K562 (cell line): ENCODE results near the gene CENPB. TPM values are rescaled to one million over a fixed set of nuclear protein-coding genes. Genes with fewer than 3 reads are reported as not detected.
A peak's percentile ranks its signal among the peaks of the same experiment; 100 is the strongest.

ENCODE experiments used
- BRD9 ChIP-seq: fragments of 450-650 bp; IDR thresholded peaks from 2 replicates; pipeline ENCODE4 v1.6.1; 2018; ENCODE audit warnings: low read depth; ENCODE audit not compliant: partially characterized antibody
- CREB1 ChIP-seq, 2 experiments: sonication (generic) in 1 of 2; formaldehyde crosslinking in 1 of 2; IDR thresholded peaks; 2 replicates each; pipeline versions ENCODE4 v1.6.1 to v1.8.0; 2012 to 2022; ENCODE audit warnings: inconsistent platforms in 1 of 2, mild to moderate bottlenecking in 1 of 2, missing genetic modification reagents in 1 of 2, moderate library complexity in 1 of 2
- CXXC5 ChIP-seq: fragments of 250-450 bp; sonication (Bioruptor Pico); IDR thresholded peaks from 2 replicates; pipeline ENCODE4 v1.8.0; 2022; ENCODE audit warnings: inconsistent platforms, mild to moderate bottlenecking, moderate library complexity
- HNRNPH1 ChIP-seq: fragments of 200-400 bp; formaldehyde crosslinking; optimal IDR thresholded peaks from 2 replicates; pipeline ENCODE3; 2017; ENCODE audit warnings: low read depth, mild to moderate bottlenecking, low read length, moderate library complexity
- NCOA1 ChIP-seq: fragments of 450-650 bp; IDR thresholded peaks from 2 replicates; pipeline ENCODE4 v1.6.1; 2016; ENCODE audit warnings: low read depth
- NCOA4 ChIP-seq: fragments of 450-650 bp; IDR thresholded peaks from 2 replicates; pipeline ENCODE4 v1.6.1; 2018; ENCODE audit warnings: mild to moderate bottlenecking; ENCODE audit not compliant: partially characterized antibody
- polyA plus RNA-seq, 8 experiments: library from polyadenylated mRNA; depleted of rRNA in 4 of 8; stranded (reverse) in 5 of 8; unstranded in 3 of 8; fragments of >200 nt; fragmentation: Nextera tagmentation in 2 of 8; fragmentation: Illumina TruSeq in 1 of 8; extraction: Ambion mirVana in 2 of 8; extraction: Trizol in 1 of 8; gene quantifications; 2 replicates each; pipeline versions ENCODE4 v1.2.1 to v1.2.3, GENCODE V29; 2011 to 2014; ENCODE audit warnings: inconsistent platforms in 1 of 8, missing spikeins in 1 of 8
- total RNA-seq, 7 experiments: library from RNA; depleted of rRNA in 6 of 7; stranded (reverse); fragments of >200 nt in 6 of 7; fragmentation: Illumina TruSeq in 2 of 7; extraction: Trizol in 2 of 7; gene quantifications; 2 replicates each; pipeline versions ENCODE4 v1.2.1 to v1.2.3, GENCODE V29; 2011 to 2021; ENCODE audit warnings: low replicate concordance in 1 of 7
- TF ChIP-seq, protein P1 (sequence below): fragments of 200-600 bp; sonication (generic); IDR thresholded peaks from one replicate; pipeline ENCODE4 v1.6.1; 2012; ENCODE audit warnings: mild to moderate bottlenecking, low read depth, low read length, inconsistent platforms
- TF ChIP-seq, protein P2 (sequence below): fragments of 200-800 bp; sonication (Bioruptor generic); IDR thresholded peaks from 2 replicates; pipeline ENCODE4 v1.6.1; 2016; ENCODE audit warnings: missing genetic modification characterization, missing compliant biosample characterization

Gene CENPB
- total and polyA plus RNA-seq, 9 of the 15 experiments (the other 6 are each of a cell fraction or from before 2014, with no cell fraction given), result 0.17 to 70.8 (median 24.9) TPM

DNA sequence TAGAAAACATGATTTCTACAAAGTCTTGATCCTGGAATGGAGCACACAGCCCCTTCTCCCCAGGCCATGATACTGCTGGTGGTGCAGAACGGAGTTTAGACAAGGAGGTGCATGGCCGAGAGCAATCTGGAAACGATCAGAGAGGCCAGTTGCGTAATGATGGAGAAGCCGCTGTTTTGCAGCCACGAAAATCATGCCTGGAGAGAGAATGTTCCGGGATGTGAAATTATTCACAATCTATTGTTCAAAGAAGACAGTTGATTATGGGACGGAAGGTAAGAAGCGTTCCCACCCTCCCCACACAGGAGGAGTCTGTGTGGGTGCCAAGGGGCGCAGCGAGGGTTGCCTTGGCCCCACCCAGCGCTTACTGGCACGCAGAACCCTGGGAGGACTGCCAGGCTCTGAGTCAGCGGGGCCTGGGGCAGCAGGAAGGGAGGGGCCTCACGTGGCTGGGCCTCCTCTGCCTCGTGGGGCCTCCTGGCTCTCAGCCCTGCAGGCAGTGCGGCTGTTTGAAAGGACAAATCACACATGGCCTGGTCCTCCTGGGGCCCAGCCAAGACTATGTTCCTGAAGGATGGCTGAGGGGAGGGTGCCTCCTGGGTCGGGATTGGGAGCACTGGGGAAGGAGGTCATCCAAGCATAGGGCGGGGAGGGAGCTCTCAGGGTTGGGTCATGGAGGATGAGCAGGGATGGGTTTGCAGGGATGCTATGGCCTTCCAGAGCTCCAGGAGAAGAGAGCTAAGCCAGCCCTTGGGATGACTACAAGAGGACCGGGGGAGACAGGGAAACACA is 25.1 kb upstream of the CENPB start (continued):
- TF ChIP-seq, protein P1, sequence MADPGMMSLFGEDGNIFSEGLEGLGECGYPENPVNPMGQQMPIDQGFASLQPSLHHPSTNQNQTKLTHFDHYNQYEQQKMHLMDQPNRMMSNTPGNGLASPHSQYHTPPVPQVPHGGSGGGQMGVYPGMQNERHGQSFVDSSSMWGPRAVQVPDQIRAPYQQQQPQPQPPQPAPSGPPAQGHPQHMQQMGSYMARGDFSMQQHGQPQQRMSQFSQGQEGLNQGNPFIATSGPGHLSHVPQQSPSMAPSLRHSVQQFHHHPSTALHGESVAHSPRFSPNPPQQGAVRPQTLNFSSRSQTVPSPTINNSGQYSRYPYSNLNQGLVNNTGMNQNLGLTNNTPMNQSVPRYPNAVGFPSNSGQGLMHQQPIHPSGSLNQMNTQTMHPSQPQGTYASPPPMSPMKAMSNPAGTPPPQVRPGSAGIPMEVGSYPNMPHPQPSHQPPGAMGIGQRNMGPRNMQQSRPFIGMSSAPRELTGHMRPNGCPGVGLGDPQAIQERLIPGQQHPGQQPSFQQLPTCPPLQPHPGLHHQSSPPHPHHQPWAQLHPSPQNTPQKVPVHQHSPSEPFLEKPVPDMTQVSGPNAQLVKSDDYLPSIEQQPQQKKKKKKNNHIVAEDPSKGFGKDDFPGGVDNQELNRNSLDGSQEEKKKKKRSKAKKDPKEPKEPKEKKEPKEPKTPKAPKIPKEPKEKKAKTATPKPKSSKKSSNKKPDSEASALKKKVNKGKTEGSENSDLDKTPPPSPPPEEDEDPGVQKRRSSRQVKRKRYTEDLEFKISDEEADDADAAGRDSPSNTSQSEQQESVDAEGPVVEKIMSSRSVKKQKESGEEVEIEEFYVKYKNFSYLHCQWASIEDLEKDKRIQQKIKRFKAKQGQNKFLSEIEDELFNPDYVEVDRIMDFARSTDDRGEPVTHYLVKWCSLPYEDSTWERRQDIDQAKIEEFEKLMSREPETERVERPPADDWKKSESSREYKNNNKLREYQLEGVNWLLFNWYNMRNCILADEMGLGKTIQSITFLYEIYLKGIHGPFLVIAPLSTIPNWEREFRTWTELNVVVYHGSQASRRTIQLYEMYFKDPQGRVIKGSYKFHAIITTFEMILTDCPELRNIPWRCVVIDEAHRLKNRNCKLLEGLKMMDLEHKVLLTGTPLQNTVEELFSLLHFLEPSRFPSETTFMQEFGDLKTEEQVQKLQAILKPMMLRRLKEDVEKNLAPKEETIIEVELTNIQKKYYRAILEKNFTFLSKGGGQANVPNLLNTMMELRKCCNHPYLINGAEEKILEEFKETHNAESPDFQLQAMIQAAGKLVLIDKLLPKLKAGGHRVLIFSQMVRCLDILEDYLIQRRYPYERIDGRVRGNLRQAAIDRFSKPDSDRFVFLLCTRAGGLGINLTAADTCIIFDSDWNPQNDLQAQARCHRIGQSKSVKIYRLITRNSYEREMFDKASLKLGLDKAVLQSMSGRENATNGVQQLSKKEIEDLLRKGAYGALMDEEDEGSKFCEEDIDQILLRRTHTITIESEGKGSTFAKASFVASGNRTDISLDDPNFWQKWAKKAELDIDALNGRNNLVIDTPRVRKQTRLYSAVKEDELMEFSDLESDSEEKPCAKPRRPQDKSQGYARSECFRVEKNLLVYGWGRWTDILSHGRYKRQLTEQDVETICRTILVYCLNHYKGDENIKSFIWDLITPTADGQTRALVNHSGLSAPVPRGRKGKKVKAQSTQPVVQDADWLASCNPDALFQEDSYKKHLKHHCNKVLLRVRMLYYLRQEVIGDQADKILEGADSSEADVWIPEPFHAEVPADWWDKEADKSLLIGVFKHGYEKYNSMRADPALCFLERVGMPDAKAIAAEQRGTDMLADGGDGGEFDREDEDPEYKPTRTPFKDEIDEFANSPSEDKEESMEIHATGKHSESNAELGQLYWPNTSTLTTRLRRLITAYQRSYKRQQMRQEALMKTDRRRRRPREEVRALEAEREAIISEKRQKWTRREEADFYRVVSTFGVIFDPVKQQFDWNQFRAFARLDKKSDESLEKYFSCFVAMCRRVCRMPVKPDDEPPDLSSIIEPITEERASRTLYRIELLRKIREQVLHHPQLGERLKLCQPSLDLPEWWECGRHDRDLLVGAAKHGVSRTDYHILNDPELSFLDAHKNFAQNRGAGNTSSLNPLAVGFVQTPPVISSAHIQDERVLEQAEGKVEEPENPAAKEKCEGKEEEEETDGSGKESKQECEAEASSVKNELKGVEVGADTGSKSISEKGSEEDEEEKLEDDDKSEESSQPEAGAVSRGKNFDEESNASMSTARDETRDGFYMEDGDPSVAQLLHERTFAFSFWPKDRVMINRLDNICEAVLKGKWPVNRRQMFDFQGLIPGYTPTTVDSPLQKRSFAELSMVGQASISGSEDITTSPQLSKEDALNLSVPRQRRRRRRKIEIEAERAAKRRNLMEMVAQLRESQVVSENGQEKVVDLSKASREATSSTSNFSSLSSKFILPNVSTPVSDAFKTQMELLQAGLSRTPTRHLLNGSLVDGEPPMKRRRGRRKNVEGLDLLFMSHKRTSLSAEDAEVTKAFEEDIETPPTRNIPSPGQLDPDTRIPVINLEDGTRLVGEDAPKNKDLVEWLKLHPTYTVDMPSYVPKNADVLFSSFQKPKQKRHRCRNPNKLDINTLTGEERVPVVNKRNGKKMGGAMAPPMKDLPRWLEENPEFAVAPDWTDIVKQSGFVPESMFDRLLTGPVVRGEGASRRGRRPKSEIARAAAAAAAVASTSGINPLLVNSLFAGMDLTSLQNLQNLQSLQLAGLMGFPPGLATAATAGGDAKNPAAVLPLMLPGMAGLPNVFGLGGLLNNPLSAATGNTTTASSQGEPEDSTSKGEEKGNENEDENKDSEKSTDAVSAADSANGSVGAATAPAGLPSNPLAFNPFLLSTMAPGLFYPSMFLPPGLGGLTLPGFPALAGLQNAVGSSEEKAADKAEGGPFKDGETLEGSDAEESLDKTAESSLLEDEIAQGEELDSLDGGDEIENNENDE, result no peak
- TF ChIP-seq CREB1 (IDR thresholded peaks at IDR 0.05) (no peak), CREB1 (CRISPR knock-in tag; IDR thresholded peaks at IDR 0.05) (0 out of 2 replicates have a peak, but pooled peaks have one; percentile 18), NCOA1 (no peak), HNRNPH1 (no peak), BRD9 (no peak), NCOA4 (no peak), CXXC5 (CRISPR knock-in tag) (peak; percentile 21; the same call in 1 of the 2 replicates)
- TF ChIP-seq, protein P2, sequence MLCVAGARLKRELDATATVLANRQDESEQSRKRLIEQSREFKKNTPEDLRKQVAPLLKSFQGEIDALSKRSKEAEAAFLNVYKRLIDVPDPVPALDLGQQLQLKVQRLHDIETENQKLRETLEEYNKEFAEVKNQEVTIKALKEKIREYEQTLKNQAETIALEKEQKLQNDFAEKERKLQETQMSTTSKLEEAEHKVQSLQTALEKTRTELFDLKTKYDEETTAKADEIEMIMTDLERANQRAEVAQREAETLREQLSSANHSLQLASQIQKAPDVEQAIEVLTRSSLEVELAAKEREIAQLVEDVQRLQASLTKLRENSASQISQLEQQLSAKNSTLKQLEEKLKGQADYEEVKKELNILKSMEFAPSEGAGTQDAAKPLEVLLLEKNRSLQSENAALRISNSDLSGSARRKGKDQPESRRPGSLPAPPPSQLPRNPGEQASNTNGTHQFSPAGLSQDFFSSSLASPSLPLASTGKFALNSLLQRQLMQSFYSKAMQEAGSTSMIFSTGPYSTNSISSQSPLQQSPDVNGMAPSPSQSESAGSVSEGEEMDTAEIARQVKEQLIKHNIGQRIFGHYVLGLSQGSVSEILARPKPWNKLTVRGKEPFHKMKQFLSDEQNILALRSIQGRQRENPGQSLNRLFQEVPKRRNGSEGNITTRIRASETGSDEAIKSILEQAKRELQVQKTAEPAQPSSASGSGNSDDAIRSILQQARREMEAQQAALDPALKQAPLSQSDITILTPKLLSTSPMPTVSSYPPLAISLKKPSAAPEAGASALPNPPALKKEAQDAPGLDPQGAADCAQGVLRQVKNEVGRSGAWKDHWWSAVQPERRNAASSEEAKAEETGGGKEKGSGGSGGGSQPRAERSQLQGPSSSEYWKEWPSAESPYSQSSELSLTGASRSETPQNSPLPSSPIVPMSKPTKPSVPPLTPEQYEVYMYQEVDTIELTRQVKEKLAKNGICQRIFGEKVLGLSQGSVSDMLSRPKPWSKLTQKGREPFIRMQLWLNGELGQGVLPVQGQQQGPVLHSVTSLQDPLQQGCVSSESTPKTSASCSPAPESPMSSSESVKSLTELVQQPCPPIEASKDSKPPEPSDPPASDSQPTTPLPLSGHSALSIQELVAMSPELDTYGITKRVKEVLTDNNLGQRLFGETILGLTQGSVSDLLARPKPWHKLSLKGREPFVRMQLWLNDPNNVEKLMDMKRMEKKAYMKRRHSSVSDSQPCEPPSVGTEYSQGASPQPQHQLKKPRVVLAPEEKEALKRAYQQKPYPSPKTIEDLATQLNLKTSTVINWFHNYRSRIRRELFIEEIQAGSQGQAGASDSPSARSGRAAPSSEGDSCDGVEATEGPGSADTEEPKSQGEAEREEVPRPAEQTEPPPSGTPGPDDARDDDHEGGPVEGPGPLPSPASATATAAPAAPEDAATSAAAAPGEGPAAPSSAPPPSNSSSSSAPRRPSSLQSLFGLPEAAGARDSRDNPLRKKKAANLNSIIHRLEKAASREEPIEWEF (CRISPR knock-in tag), result no peak
